ENCODE data around the gene LRRC23. TPM values are rescaled to one million over a fixed set of nuclear protein-coding genes. Genes with fewer than 3 reads are reported as not detected.
"Not testable (repeated sequence)": the region's sequence is repeated elsewhere in the genome, so short reads cannot be mapped to it uniquely, and the experiment has no call there.

The LRRC23 gene
- total RNA-seq, 1 donor from 2014 or later = 6.3 TPM

GRCh38 chr12:6899837-6900519 is 4.6 kb upstream of the LRRC23 start:
- DNase-seq (ENCODE audit: extremely low read depth, low read depth, low spot score) = peak; percentile 33

GRCh38 chr12:6902448-6902847 is 2.2 kb upstream of the LRRC23 start:
- DNase-seq (ENCODE audit: extremely low read depth, low read depth, low spot score) = no peak

- no peak for DNase-seq (ENCODE audit: extremely low read depth, low read depth, low spot score)
Observed at GRCh38 chr12:6903722-6904121, 900 bp upstream of the LRRC23 start.

- DNase-seq (ENCODE audit: extremely low read depth, low read depth, low spot score) = no peak
Observed at GRCh38 chr12:6905414-6906040, 905 bp downstream of the LRRC23 start.

- not testable (repeated sequence) for DNase-seq (ENCODE audit: extremely low read depth, low read depth, low spot score)
Observed at GRCh38 chr12:6908141-6908540, 3.5 kb downstream of the LRRC23 start.

GRCh38 chr12:6909421-6910145 is 5.0 kb downstream of the LRRC23 start:
- DNase-seq (ENCODE audit: extremely low read depth, low read depth, low spot score) = no peak

- DNase-seq (ENCODE audit: extremely low read depth, low read depth, low spot score) = no peak
Observed at GRCh38 chr12:6912164-6912935, 7.7 kb downstream of the LRRC23 start.

- no peak for DNase-seq (ENCODE audit: extremely low read depth, low read depth, low spot score)
Observed at GRCh38 chr12:6914246-6914946, 9.8 kb downstream of the LRRC23 start, which contains the start of gene ENO2. ENO2 (plus strand) TSS chr12:6914580; CDS start chr12:6915833, 1,253 bp downstream.

- DNase-seq (ENCODE audit: extremely low read depth, low read depth, low spot score) = no peak
Observed at GRCh38 chr12:6914947-6915788, 10.5 kb downstream of the LRRC23 start.

- no peak for DNase-seq (ENCODE audit: extremely low read depth, low read depth, low spot score)
Observed at GRCh38 chr12:6915789-6916285, 11.2 kb downstream of the LRRC23 start.

- no peak for DNase-seq (ENCODE audit: extremely low read depth, low read depth, low spot score)
Observed at GRCh38 chr12:6916426-6917200, 12.0 kb downstream of the LRRC23 start.

GRCh38 chr12:6917491-6918231 is 13.0 kb downstream of the LRRC23 start:
- no peak for DNase-seq (ENCODE audit: extremely low read depth, low read depth, low spot score)

- DNase-seq (ENCODE audit: extremely low read depth, low read depth, low spot score) = no peak
Observed at GRCh38 chr12:6919588-6919987, 15.0 kb downstream of the LRRC23 start.

GRCh38 chr12:6921539-6921938 is 16.9 kb downstream of the LRRC23 start:
- no peak for DNase-seq (ENCODE audit: extremely low read depth, low read depth, low spot score)

GRCh38 chr12:6921996-6922946 is 17.6 kb downstream of the LRRC23 start:
- no peak for DNase-seq (ENCODE audit: extremely low read depth, low read depth, low spot score)

- no peak for DNase-seq (ENCODE audit: extremely low read depth, low read depth, low spot score)
Observed at GRCh38 chr12:6923003-6923732, 18.5 kb downstream of the LRRC23 start.
